A549 (cell line): ENCODE results near the gene ZSWIM7. TPM values are rescaled to one million over a fixed set of nuclear protein-coding genes. Genes with fewer than 3 reads are reported as not detected.

Experiments
- ATAC-seq, 2 experiments: fragments of 200-7000 bp in 1 of 2; fragments of >200 bp in 1 of 2; cut with Nextera tagmentation in 1 of 2; cut with Tn5 transposase in 1 of 2; 3 replicates each; pipeline versions ENCODE4 v1.8.0 to v1.9.1; 2018 to 2020; ENCODE audit warnings: mild to moderate bottlenecking in 1 of 2, moderate library complexity in 1 of 2
- CTCF ChIA-PET: fragments of 300-600 bp; sonication (Branson Sonifier 250); formaldehyde crosslinking; extraction: SDS; loops from one replicate; lab custom pipeline; 2021; ENCODE audit warnings: antibody characterized with exemption, inconsistent platforms; lab: Yijun Ruan, JAX
- POLR2A ChIA-PET: fragments of 350-600 bp; formaldehyde crosslinking; extraction: SDS; loops from one replicate; lab custom pipeline; 2021; ENCODE audit warnings: antibody characterized with exemption, inconsistent platforms; lab: Yijun Ruan, JAX
- DNase-seq, 2 experiments: peaks; one replicate each; pipeline versions ENCODE4 v3.0.0 to v3.0.0-alpha.2; 2011 to 2016; ENCODE audit warnings: low read depth in 1 of 2, low spot score in 1 of 2
- FAIRE-seq: peaks from 2 replicates; lab custom pipeline; 2011; peaks lifted over from hg19 to GRCh38; lab: Jason Lieb, UNC
- H3K27ac ChIP-seq, 2 experiments: fragments of >200 bp; sonication (Bioruptor Twin); formaldehyde crosslinking; 3 replicates each; pipeline ENCODE4 v1.5.1; 2016 to 2017
- H3K4me1 ChIP-seq: fragments of >200 bp; sonication (Bioruptor Twin); formaldehyde crosslinking; 3 replicates; pipeline ENCODE4 v1.6.1; 2016
- H3K4me2 ChIP-seq: fragments of >200 bp; sonication (Bioruptor Twin); formaldehyde crosslinking; 3 replicates; pipeline ENCODE4 v1.6.1; 2016
- H3K4me3 ChIP-seq: fragments of >200 bp; sonication (Bioruptor Twin); formaldehyde crosslinking; 3 replicates; pipeline ENCODE4 v1.5.1; 2016
- H3K9me3 ChIP-seq: fragments of >200 bp; sonication (Bioruptor Twin); formaldehyde crosslinking; 3 replicates; pipeline ENCODE4 v1.6.1; 2016
- EHF ChIP-seq: fragments of 250-450 bp; sonication (Bioruptor Pico); IDR thresholded peaks from 2 replicates; pipeline ENCODE4 v1.5.0; 2020; ENCODE audit warnings: mild to moderate bottlenecking
- ESRRA ChIP-seq: fragments of 150-350 bp; IDR thresholded peaks from 2 replicates; pipeline ENCODE4 v1.6.1; 2014; ENCODE audit warnings: mild to moderate bottlenecking, low read length, borderline replicate concordance
- FOSL2 ChIP-seq, 2 experiments: fragments of 450-650 bp in 1 of 2; fragments of >200 bp in 1 of 2; sonication (Bioruptor Twin) in 1 of 2; formaldehyde crosslinking; IDR thresholded peaks; 2 replicates each; pipeline versions ENCODE4 v1.5.0 to v1.6.1; 2016 to 2020; ENCODE audit warnings: mild to moderate bottlenecking in 1 of 2, moderate library complexity in 1 of 2
- HOXB13 ChIP-seq: fragments of 250-450 bp; sonication (Bioruptor Pico); IDR thresholded peaks from 2 replicates; pipeline ENCODE4 v1.5.0; 2020; ENCODE audit warnings: low read depth, mild to moderate bottlenecking, moderate library complexity
- JUNB ChIP-seq: fragments of >200 bp; sonication (Bioruptor Twin); formaldehyde crosslinking; IDR thresholded peaks from 2 replicates; pipeline ENCODE4 v1.6.1; 2016
- MAFK ChIP-seq: fragments of 450-650 bp; IDR thresholded peaks from 2 replicates; pipeline ENCODE4 v1.6.1; 2014; ENCODE audit not compliant: partially characterized antibody
- ZFP36 ChIP-seq: fragments of 450-650 bp; IDR thresholded peaks from 2 replicates; pipeline ENCODE4 v1.6.1; 2014; ENCODE audit warnings: borderline replicate concordance; ENCODE audit not compliant: partially characterized antibody
- WGBS: methylation state at CpG from one replicate; pipeline ENCODE4 v1.1.6; 2017; ENCODE audit errors: missing lambda C conversion rate; 5-methylcytosine and 5-hydroxymethylcytosine counted together
- polyA plus RNA-seq, 4 experiments: library from polyadenylated mRNA; depleted of rRNA in 3 of 4; stranded (reverse); fragments of >200 nt; fragmentation: RNase III in 1 of 4; extraction: RNeasy Plus Mini Kit Qiagen cat#74134 plus additional on column Dnase treatment in 1 of 4; gene quantifications; 2 replicates in 3 of 4; 3 replicates in 1 of 4; pipeline ENCODE4 v1.2.3, GENCODE V29; 2011 to 2017
- TF ChIP-seq, protein P1 (sequence below): IDR thresholded peaks from 2 replicates; pipeline ENCODE4 v1.6.1; 2012
- TF ChIP-seq, protein P2 (sequence below): IDR thresholded peaks from 2 replicates; pipeline ENCODE4 v1.6.1; 2012; ENCODE audit warnings: low read depth, borderline replicate concordance

The ZSWIM7 gene
- polyA plus RNA-seq, 2 of the 4 experiments (the other 2 are of a cell fraction) = 60.0 to 65.5 TPM

DNA sequence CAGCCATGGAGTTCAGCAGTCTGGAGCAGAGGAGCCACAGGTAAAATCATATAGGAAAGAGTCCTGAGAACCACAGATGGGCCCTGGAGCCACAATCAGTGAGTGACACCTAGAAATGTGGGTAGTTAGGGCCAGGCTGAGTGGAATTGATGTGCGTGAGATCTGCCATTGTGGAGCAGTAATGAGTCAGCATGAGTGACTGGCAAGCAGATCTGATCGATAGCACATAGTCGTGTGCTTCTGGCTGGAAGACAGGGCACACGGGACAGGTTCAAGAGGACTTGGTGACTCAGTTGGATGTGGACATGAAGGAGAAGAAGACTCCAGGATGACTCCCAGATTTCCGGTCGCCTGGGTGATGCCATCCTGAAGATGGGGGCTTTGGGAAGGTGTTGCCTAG, 42.3 kb downstream of the ZSWIM7 start:
- DNase-seq (no peak), FAIRE-seq (no peak), ATAC-seq (no peak)
- CTCF ChIA-PET = interaction anchor here (1.9 to 8.2 kb wide), 2 partner anchors 12 to 42 kb away, joined by 6 to 72 read pairs; partner anchors contain the start of genes ADORA2B, TTC19 and ZSWIM7
- H3K4me3 ChIP-seq = no peak overlapping the region
- WGBS = 82% methylated on average over 6 of the region's 6 CpGs
- POLR2A ChIA-PET = no interaction called here
- peaks cover 38% of the 10 kb centered on the region for H3K4me1 ChIP-seq
- H3K4me2 ChIP-seq = no peak overlapping the region
- TF ChIP-seq ZFP36 (no peak), MAFK (peak; percentile 3), FOSL2 (IDR thresholded peaks at IDR 0.05) (no peak), FOSL2 (CRISPR knock-in tag; IDR thresholded peaks at IDR 0.05) (0 out of 2 replicates have a peak, but pooled peaks have one; percentile 4), EHF (CRISPR knock-in tag) (no peak)
- no peaks in the 10 kb centered on the region for H3K9me3 ChIP-seq
- H3K27ac ChIP-seq = peak overlapping the region; percentile 4 to 58; a peak in 4 of 6 replicates

DNA sequence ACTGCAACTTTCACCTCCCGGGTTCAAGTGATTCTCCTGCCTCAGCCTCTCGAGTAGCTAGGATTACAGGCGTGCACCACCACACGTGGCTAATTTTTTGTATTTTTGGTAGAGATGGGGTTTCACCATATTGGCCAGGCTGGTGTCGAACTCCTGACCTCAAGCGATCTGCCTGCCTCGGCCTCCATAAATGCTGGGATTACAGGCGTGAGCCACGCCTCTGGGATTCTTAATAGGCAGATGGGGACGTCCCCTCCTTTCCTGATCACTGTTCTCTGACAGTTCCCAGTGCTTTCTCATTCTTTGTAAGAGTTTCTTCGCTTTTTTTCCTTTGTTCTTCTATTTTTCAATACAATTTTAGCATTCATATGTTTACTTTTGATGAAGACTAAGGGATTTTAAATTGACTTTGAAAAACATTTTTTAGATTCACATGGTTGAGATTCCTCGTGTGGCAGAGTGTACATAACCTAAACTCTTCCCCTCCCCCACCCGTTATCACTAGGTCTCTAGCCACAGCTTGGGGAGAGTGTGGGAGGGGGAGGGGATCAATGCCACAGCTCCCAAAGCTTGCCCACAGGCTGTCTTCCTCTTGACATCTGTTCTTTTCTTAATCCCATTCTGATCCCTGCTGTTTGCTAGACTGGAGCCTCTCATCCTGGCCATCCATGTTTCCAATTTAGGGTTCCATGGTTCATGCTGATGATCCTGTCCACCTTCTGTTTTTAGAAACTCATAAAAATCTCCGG, 43.5 kb downstream of the ZSWIM7 start:
- POLR2A ChIA-PET = no interaction called here
- 79% methylated on average over 14 of the region's 14 CpGs for WGBS
- no peak overlapping the region for H3K4me2 ChIP-seq
- H3K27ac ChIP-seq = peak overlapping the region in 1 of 2 experiments; percentile 36; a peak in 1 of 6 replicates
- CTCF ChIA-PET = interaction anchor here (8.2 kb wide), 1 partner anchor 11 kb away, joined by 72 read pairs; the partner anchor contains the start of gene ADORA2B
- FAIRE-seq (no peak), DNase-seq (no peak)
- no peak overlapping the region for H3K4me3 ChIP-seq
- peaks cover 34% of the 10 kb centered on the region for H3K4me1 ChIP-seq
- no peak for TF ChIP-seq ESRRA
- TF ChIP-seq HOXB13 (CRISPR knock-in tag) = no peak
- TF ChIP-seq, all 56 proteins: peak for 0
- no peaks in the 10 kb centered on the region for H3K9me3 ChIP-seq
- no peak for ATAC-seq

DNA sequence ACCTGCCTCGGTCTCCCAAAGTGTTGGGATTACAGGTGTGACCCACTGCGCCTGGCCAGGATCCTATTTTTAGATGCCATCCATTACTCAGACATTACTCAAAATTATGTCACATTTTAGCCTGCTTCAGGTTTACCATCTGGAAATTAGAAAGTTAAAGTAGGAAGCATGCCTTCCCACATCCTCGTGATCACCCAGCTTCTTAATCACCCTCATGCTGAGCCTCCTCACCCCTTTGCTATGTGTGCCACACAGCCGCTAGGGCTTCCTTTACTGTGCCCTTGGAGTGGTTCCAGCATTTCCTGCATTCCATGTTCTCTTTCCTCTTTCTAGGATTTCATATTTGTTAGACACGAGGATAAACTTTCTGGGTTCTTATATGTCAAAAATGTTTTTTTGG, 45.3 kb downstream of the ZSWIM7 start:
- WGBS = 45% methylated on average over 5 of the region's 5 CpGs
- CTCF ChIA-PET = interaction anchor here (0.9 to 8.2 kb wide), 2 partner anchors 9 to 43 kb away, joined by 3 to 72 read pairs; partner anchors contain the start of gene ADORA2B
- Histone ChIP-seq H3K27ac (peak overlapping the region in 1 of 2 experiments; percentile 44; a peak in 2 of 6 replicates), H3K4me2 (0 out of 3 replicates have a peak overlapping the region, but pooled peaks have one; percentile 3), H3K4me3 (no peak overlapping the region), H3K4me1 (peaks cover 26% of the 10 kb centered on the region), H3K9me3 (no peaks in the 10 kb centered on the region)
- DNase-seq = peak; percentile 45 to 47
- ATAC-seq = peak in 1 of 2 experiments; percentile 23; a peak in 1 of 6 replicates
- TF ChIP-seq ZFP36 (no peak), JUNB (0 out of 2 replicates have a peak, but pooled peaks have one; percentile 20), FOSL2 (IDR thresholded peaks at IDR 0.05) (no peak), FOSL2 (CRISPR knock-in tag; IDR thresholded peaks at IDR 0.05) (peak; percentile 48; the same call in 1 of the 2 replicates)
- TF ChIP-seq, protein P1, sequence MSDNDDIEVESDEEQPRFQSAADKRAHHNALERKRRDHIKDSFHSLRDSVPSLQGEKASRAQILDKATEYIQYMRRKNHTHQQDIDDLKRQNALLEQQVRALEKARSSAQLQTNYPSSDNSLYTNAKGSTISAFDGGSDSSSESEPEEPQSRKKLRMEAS = peak; percentile 54
- TF ChIP-seq, all 56 proteins: peak for 3
- POLR2A ChIA-PET = no interaction called here
- no peak for FAIRE-seq

DNA sequence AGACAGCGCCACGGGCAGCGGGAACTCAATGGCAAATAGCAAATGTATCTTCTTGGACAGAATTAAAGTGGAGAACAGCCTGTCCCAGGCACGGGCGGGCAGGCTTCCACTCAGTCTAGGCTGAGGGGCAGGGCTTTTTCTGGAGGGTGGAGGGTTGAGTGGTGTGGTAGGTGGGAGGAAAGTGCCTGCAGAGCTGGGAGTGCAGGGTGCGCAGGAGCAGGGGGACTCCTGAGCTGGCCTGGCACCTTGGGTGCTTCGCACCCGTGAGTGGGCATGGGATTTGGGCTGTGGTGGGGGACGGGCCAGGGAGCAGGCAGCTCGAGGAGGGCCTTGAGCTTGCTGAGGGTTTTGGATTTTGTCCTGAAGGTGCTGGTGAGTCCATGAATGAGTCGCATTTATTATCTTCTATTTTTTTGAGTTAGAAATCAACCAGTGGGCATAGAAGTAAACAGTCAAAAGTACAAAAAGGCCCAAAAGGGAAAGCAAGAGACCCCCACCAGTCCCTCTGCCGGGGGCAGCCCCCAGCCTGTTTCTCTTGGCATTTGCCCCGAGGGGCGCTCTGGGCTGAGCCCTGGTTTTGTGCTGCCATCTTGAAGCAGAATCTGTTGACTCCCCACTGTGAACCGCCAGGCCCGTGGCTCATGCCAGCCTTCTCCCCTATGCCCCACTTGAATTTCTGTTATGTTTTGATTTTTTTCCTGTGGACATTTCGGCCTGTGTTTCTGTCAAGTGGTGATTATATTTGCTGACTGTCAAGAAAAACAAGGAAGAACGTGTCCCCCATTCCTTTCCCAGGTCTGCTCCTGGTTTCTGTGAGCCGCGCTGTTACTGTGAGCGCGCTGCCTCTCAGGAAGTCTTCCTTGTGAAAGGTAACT, 46.4 kb downstream of the ZSWIM7 start:
- ChIA-PET POLR2A (interaction anchor here (0.9 kb wide), 1 partner anchor 47 kb away, joined by 4 read pairs; the partner anchor contains the start of genes TTC19 and ZSWIM7), CTCF (interaction anchor here (8.2 kb wide), 1 partner anchor 8 kb away, joined by 72 read pairs; the partner anchor contains the start of gene ADORA2B)
- DNase-seq = no peak
- Histone ChIP-seq H3K4me1 (peaks cover 15% of the 10 kb centered on the region), H3K4me2 (no peak overlapping the region), H3K9me3 (no peaks in the 10 kb centered on the region), H3K4me3 (no peak overlapping the region), H3K27ac (peak overlapping the region in 1 of 2 experiments; percentile 14; a peak in 1 of 6 replicates)
- ATAC-seq = no peak
- TF ChIP-seq, protein P2, sequence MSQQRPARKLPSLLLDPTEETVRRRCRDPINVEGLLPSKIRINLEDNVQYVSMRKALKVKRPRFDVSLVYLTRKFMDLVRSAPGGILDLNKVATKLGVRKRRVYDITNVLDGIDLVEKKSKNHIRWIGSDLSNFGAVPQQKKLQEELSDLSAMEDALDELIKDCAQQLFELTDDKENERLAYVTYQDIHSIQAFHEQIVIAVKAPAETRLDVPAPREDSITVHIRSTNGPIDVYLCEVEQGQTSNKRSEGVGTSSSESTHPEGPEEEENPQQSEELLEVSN = no peak
- TF ChIP-seq MAFK = peak; percentile 74
- no peak for FAIRE-seq
- 80% methylated on average over 22 of the region's 22 CpGs for WGBS
